Duodenal mucosa (tissue), 2 donors: ENCODE measurements around the gene ITPKC.
A peak's percentile ranks its signal among the peaks of the same experiment; 100 is the strongest.

ENCODE experiments used
- H3K27ac ChIP-seq: one replicate; pipeline ENCODE4 v1.7.0; 2013; ENCODE audit warnings: low read depth, low read length
- H3K27me3 ChIP-seq, 2 donors: one replicate each; pipeline ENCODE4 v1.7.0; 2013; ENCODE audit warnings: low read length in 2 of 2, control low read depth in 1 of 2; ENCODE audit not compliant: insufficient read depth in 2 of 2, control insufficient read depth in 1 of 2
- H3K36me3 ChIP-seq, 2 donors: one replicate each; pipeline ENCODE4 v1.7.0; 2013; ENCODE audit warnings: low read length in 2 of 2, control low read depth in 1 of 2; ENCODE audit not compliant: insufficient read depth in 2 of 2, control insufficient read depth in 1 of 2
- H3K4me1 ChIP-seq, 2 donors: one replicate each; pipeline ENCODE4 v1.7.0; 2013; ENCODE audit warnings: low read length in 2 of 2, control low read depth in 1 of 2; ENCODE audit not compliant: insufficient read depth in 2 of 2, control insufficient read depth in 1 of 2
- H3K4me3 ChIP-seq, 2 donors: one replicate each; pipeline ENCODE4 v1.7.0; 2013; ENCODE audit warnings: low read length in 2 of 2, low read depth in 1 of 2
- H3K9ac ChIP-seq, 2 donors: one replicate each; pipeline ENCODE4 v1.7.0; 2013; ENCODE audit warnings: low read length in 2 of 2, low read depth in 1 of 2
- H3K9me3 ChIP-seq, 2 donors: one replicate each; pipeline ENCODE4 v1.7.0; 2013; ENCODE audit warnings: low read length in 2 of 2, control low read depth in 1 of 2; ENCODE audit not compliant: control insufficient read depth in 1 of 2

Gene ITPKC

DNA sequence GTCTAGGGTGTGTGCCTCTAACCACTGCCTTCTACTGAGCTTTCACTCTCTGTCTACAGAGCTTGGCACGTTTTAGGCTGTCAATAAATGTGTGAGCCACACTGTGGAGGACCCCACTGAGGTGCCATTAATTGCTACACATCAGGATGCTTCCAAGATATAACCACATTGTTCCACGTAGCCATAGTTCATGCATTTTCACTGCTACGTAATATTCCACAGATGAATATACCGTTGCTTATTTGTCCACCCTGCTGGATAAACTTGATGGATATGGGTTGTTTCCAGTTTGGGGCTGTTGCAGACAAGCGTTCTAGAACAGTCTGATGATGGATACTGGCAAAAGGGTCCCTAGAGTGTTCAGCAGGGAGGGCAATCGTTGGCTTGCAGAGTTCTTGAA lies 15.2 kb upstream of the ITPKC start:
- peaks cover 25 to 65% of the 10 kb centered on the region in 2 donors for H3K36me3 ChIP-seq
- H3K4me3 ChIP-seq, result no peak overlapping the region
- no peak overlapping the region for H3K9ac ChIP-seq
- no peaks in the 10 kb centered on the region for H3K9me3 ChIP-seq
- H3K27me3 ChIP-seq, result no peaks in the 10 kb centered on the region
- no peaks in the 10 kb centered on the region for H3K4me1 ChIP-seq
- H3K27ac ChIP-seq, result no peak overlapping the region

DNA sequence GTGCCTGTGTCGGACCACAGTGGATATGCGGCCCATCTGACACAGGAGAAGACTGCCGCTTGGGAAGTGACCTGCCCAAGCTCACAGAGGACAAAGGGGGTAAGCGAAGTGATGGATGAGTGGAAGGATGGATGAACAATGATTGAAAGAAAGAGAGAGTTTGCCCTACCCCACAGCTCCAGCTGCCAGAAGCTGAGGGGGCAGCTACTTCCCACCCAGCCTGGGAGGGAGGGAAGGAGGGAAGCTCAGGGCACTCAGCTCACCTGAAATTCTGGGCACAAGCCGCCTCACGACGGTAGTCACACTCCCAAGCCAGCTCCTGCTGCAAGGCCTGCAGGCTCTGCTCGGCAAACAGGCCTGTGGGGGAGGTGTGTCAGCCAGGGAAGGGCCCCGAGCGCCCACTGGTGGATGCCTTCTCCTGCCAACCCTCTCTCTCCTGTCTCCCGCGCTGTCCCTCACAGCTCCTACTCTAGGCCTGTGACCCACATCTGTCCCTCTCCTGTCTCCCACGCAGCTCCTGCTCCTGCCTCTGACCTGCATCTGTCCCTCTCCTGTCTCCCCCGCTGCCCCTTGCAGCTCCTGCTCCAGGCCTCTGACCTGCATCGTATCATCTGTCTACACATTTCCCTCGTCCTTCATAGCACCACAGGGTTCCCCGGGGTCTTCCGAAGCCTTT lies 14.4 kb upstream of the ITPKC start:
- no peaks in the 10 kb centered on the region for H3K9me3 ChIP-seq
- no peak overlapping the region for H3K4me3 ChIP-seq
- no peak overlapping the region for H3K9ac ChIP-seq
- H3K36me3 ChIP-seq, result peaks cover 24 to 65% of the 10 kb centered on the region in 2 donors
- H3K27me3 ChIP-seq, result no peaks in the 10 kb centered on the region
- no peaks in the 10 kb centered on the region for H3K4me1 ChIP-seq
- H3K27ac ChIP-seq, result no peak overlapping the region

DNA sequence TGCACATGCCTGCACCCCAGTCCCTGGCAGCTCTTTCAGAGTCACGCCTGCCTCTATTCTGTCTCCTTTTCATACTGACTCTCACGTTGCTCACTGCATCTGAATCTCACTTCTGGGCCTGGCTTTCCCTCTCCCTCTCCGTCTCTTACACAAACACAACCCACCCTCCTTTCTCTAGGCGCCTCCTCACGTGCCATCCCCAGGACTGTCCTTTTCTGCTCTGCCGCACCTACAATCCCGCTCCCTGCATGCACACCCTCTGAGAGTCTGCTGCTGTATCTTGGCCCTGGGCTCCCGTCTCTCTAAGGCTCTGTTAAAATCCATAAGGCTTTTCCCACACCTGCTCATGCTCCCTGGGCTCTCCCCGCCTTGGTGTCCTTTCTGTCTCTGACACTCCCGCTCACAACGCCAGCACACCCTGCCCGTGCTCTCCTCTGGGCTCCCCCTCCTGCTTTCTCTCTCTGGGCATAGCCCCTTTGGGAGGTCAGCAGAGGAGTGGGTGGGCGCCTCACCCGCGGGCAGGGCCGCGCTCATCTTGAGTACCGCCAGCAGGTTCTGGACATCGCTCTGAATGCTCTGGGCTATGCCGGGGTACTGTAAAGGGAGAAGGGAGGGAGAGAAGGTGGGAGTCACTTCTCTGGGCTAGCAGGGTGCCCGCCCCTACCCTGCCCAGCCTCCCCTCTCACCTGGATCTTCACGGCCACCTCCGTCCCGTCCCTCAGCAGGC lies 13.7 kb upstream of the ITPKC start:
- Histone ChIP-seq H3K9ac (no peak overlapping the region), H3K27me3 (no peaks in the 10 kb centered on the region), H3K4me1 (no peaks in the 10 kb centered on the region), H3K36me3 (peaks cover 24 to 70% of the 10 kb centered on the region in 2 donors), H3K27ac (no peak overlapping the region), H3K9me3 (no peaks in the 10 kb centered on the region), H3K4me3 (no peak overlapping the region)

DNA sequence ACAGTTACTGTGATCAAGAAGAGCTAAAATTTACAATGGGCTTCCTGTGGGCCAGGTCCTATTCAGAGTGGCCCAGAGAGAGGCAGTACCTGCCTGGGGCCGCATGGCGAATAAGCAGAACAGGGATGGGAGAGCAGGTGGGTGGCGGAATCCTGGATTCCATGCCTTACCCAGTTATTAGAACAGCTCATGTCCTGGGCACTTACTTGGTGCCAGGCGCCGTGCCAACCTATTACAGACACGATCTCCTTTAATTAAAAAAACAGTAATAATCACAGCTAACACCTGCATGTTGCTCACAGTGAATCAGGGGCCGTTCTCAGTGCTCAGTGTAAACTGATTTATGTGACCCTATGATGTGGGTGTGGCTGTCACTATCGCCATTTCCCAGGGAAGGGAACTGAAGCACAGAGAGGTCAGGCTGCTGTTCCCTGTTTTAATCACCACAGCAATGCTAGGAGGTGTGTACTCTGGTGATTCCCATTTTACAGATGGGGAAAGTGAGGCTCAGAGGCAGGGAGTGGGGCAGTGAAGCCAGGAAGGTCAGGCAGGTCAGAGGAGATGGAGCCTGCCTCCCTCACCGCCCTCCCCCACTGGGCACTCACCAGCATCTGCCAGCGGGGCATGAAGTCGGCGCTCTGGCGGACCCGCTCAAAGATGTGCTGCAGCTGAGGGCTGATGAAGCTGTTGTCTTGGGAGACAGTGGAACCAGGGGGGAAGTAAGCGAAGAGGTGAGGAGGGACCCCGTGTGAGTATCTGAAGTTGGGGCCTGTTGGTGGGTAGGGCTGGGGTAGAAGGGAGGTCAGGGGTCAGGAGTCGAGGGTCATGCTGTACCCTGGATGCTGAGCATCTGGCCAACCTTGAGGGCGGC lies 12.2 kb upstream of the ITPKC start:
- no peak overlapping the region for H3K4me3 ChIP-seq
- H3K27ac ChIP-seq, result no peak overlapping the region
- H3K9ac ChIP-seq, result no peak overlapping the region
- no peaks in the 10 kb centered on the region for H3K27me3 ChIP-seq
- H3K9me3 ChIP-seq, result no peaks in the 10 kb centered on the region
- H3K4me1 ChIP-seq, result no peaks in the 10 kb centered on the region
- peaks cover 24 to 75% of the 10 kb centered on the region in 2 donors for H3K36me3 ChIP-seq

DNA sequence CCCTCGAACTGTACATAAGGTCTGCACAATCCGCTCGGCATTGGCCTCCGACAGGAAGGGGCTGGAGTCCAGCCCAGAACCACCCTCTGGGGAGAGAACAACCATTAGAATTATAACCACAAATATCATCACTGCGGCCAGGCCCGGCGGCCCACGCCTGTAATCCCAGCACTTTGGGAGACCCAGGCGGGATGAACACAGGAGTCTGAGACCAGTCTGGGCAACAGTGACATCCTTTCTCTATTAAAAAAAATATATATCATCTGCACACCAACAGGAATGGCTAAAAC lies 11.6 kb upstream of the ITPKC start:
- Histone ChIP-seq H3K9me3 (no peaks in the 10 kb centered on the region), H3K4me3 (no peak overlapping the region), H3K36me3 (peaks cover 24 to 73% of the 10 kb centered on the region in 2 donors), H3K27me3 (no peaks in the 10 kb centered on the region), H3K4me1 (no peaks in the 10 kb centered on the region), H3K27ac (no peak overlapping the region), H3K9ac (no peak overlapping the region)

DNA sequence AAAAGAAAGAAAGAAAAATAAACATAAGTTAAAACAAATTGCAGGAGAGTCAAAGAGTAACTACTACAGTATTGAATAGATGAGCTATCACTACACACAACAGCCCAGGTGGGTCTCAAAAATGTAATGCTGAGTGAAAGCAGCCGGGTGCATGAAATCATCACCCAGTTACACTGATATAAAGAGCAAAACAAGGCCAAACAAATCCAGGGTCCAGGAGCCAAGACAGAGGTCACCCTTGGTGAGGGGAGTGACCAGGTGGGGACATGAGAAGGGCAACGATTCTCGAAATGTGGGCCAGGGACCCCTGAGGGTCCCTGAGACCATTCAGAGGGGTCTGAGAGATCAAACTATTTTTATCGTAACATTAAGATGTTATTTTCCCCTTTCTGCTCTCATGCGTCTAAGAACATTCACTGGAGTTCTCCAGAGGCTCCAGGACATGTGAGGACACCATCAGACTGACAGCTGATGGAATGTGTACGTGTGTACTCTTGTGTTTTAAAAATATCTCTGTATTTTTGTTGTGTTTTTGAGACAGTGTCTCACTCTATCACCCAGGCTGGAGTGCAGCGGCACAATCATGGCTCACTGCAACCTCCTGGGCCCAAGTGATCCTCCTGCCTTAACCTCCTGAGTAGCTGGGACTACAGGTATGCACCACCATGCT lies 10.8 kb upstream of the ITPKC start:
- peaks cover 24 to 65% of the 10 kb centered on the region in 2 donors for H3K36me3 ChIP-seq
- no peaks in the 10 kb centered on the region for H3K27me3 ChIP-seq
- H3K4me1 ChIP-seq, result no peaks in the 10 kb centered on the region
- H3K4me3 ChIP-seq, result no peak overlapping the region
- H3K9me3 ChIP-seq, result no peaks in the 10 kb centered on the region
- H3K27ac ChIP-seq, result no peak overlapping the region
- no peak overlapping the region for H3K9ac ChIP-seq

DNA sequence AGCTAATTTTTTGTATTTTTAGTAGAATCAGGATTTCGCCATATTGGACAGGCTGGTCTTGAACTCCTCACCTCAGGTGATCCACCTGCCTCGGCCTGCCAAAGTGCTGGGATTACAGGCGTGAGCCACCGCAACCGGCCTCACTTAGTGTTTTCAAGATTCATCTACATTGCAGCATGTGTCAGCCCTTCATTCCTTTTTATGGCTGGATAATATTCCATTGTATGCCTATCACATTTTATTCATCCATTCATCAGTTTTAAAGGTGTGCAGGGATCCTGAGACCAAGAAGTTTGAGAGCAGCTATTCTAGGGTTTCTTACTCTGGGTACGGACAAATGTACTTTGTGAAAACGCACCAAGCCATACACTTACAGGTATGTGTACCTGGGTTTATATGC lies 9.3 kb upstream of the ITPKC start:
- H3K4me1 ChIP-seq, result no peaks in the 10 kb centered on the region
- no peaks in the 10 kb centered on the region for H3K9me3 ChIP-seq
- H3K27ac ChIP-seq, result no peak overlapping the region
- H3K4me3 ChIP-seq, result no peak overlapping the region
- H3K9ac ChIP-seq, result no peak overlapping the region
- peaks cover 20 to 61% of the 10 kb centered on the region in 2 donors for H3K36me3 ChIP-seq
- no peaks in the 10 kb centered on the region for H3K27me3 ChIP-seq

DNA sequence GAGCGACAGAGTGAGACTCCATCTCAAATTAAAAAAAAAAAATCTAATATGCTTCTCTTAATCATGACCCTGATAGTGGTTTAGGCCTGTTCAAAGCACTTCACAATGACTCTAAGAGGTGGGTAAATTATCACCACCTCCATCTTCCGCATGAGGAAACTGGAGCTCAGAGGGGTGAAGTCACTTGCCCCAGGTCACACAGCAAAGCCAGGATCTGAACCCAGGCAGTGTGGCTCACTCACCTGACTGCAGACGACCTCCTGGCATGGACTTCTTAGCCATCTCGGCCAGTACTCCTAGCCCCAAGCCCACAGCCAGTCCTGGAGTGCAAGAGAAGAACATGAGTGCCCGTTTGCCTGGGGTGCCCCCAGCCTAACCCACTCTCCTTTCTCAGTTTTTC lies 7.1 kb upstream of the ITPKC start:
- Histone ChIP-seq H3K27ac (no peak overlapping the region), H3K9me3 (no peaks in the 10 kb centered on the region), H3K4me1 (no peaks in the 10 kb centered on the region), H3K27me3 (no peaks in the 10 kb centered on the region), H3K36me3 (peaks cover 7 to 41% of the 10 kb centered on the region in 2 donors), H3K9ac (no peak overlapping the region), H3K4me3 (no peak overlapping the region)

DNA sequence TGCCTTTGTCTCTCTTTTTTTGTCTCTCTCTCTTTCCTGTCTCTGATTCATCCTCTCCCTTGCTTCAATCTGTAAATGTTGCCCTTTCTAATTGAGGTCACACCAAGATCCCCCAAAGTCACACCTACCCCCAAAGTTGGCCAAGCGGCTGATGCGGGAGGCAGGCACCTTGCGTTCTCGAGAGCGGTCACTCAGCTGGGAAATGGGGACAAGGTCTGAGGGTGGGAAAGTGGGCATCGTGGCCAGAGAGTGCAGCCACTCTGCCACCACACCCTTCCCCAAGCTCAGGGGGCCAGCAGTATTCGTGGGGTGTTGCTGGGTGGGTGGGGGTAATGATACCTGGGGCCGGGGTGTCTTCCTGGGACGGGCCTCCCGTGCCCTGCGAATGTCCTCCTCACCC lies 3.0 kb upstream of the ITPKC start:
- Histone ChIP-seq H3K27me3 (no peaks in the 10 kb centered on the region), H3K4me1 (peaks cover 20 to 29% of the 10 kb centered on the region in 2 donors), H3K27ac (no peak overlapping the region), H3K4me3 (peak overlapping the region in 1 of 2 donors; percentile 90), H3K9me3 (no peaks in the 10 kb centered on the region), H3K36me3 (peaks cover 0 to 17% of the 10 kb centered on the region in 2 donors), H3K9ac (peak overlapping the region in 1 of 2 donors; percentile 99)
